ENCODE results near the gene CLEC2L.

- TF ChIP-seq EP300 (IDR thresholded peaks at IDR 0.05) = no peak
- TF ChIP-seq POLR2A (IDR thresholded peaks at IDR 0.05) = no peak
Measured at GRCh38 chr7:139522830-139523198, 671 bp upstream of the CLEC2L start.
